H1 (cell line): ENCODE data around the gene STXBP4. TPM values are rescaled to one million over a fixed set of nuclear protein-coding genes. Genes with fewer than 3 reads are reported as not detected.

ENCODE experiments used
- CTCF ChIA-PET: fragments of 300-600 bp; sonication (Branson Sonifier 250); formaldehyde crosslinking; loops from one replicate; lab custom pipeline; 2021; ENCODE audit not compliant: partially characterized antibody; lab: Charles Lee
- POLR2A ChIA-PET: fragments of 300-600 bp; sonication (Branson Sonifier 250); formaldehyde crosslinking; loops from one replicate; lab custom pipeline; 2021; ENCODE audit warnings: inconsistent platforms; ENCODE audit not compliant: partially characterized antibody; lab: Charles Lee
- DNase-seq, 2 experiments: peaks; one replicate each; pipeline versions ENCODE4 v3.0.0 to v3.0.0-alpha.2; 2010 to 2022; ENCODE audit warnings: low spot score in 2 of 2, low read depth in 1 of 2, mixed read lengths in 1 of 2
- FAIRE-seq: peaks from 2 replicates; lab custom pipeline; 2011; peaks lifted over from hg19 to GRCh38; lab: Jason Lieb, UNC
- H2AFZ ChIP-seq: 2 replicates; pipeline ENCODE4 v1.8.1; 2012; ENCODE audit warnings: low read length, inconsistent platforms
- H2AK5ac ChIP-seq: 2 replicates; pipeline ENCODE4 v1.6.1; 2013; ENCODE audit warnings: low read depth, low read length
- H2BK120ac ChIP-seq: replicated peaks from 2 replicates; pipeline ENCODE3; 2013; ENCODE audit warnings: low read depth, low read length, inconsistent platforms
- H2BK12ac ChIP-seq: 2 replicates; pipeline ENCODE4 v1.6.1; 2013; ENCODE audit warnings: low read depth, low read length
- H2BK15ac ChIP-seq: 2 replicates; pipeline ENCODE4 v1.6.1; 2013; ENCODE audit warnings: low read length
- H2BK20ac ChIP-seq: 2 replicates; pipeline ENCODE4 v1.6.1; 2013; ENCODE audit warnings: low read length
- H2BK5ac ChIP-seq: 2 replicates; pipeline ENCODE4 v1.6.1; 2013; ENCODE audit warnings: low read depth, low read length
- H3K14ac ChIP-seq: 2 replicates; pipeline ENCODE4 v1.6.1; 2013; ENCODE audit warnings: inconsistent platforms; ENCODE audit not compliant: insufficient read length
- H3K18ac ChIP-seq: 2 replicates; pipeline ENCODE4 v1.6.1; 2013; ENCODE audit warnings: low read length; ENCODE audit errors: extremely low read depth
- H3K23ac ChIP-seq: 2 replicates; pipeline ENCODE4 v1.6.1; 2013; ENCODE audit warnings: inconsistent platforms; ENCODE audit not compliant: insufficient read length
- H3K23me2 ChIP-seq: 2 replicates; pipeline ENCODE4 v1.6.1; 2013; ENCODE audit warnings: low read depth, low read length
- H3K27ac ChIP-seq: 2 replicates; pipeline ENCODE4 v1.6.1; 2011; ENCODE audit warnings: low read depth, low read length, inconsistent platforms
- H3K27me3 ChIP-seq, 4 experiments: replicated peaks in 1 of 4; 1 replicate in 1 of 4; 2 replicates in 3 of 4; pipeline versions ENCODE4 v1.6.1 to v1.8.1; 2011 to 2013; ENCODE audit warnings: low read length in 3 of 4, mild to moderate bottlenecking in 3 of 4, inconsistent platforms in 2 of 4, mixed read lengths in 2 of 4, moderate library complexity in 1 of 4; ENCODE audit not compliant: control insufficient read depth in 3 of 4, insufficient read depth in 3 of 4; ENCODE audit errors: extremely low read depth in 1 of 4
- H3K36me3 ChIP-seq, 4 experiments: 2 replicates each; pipeline versions ENCODE4 v1.6.1 to v1.8.1; 2011 to 2013; ENCODE audit warnings: mild to moderate bottlenecking in 4 of 4, low read length in 3 of 4, moderate library complexity in 2 of 4, control low read depth in 1 of 4, inconsistent platforms in 1 of 4; ENCODE audit not compliant: insufficient read depth in 4 of 4, control insufficient read depth in 2 of 4
- H3K4ac ChIP-seq: replicated peaks from 2 replicates; pipeline ENCODE3; 2013; ENCODE audit warnings: low read length, low read depth, mixed read lengths, inconsistent platforms; ENCODE audit not compliant: insufficient read length
- H3K4me1 ChIP-seq, 4 experiments: replicated peaks in 1 of 4; 1 replicate in 1 of 4; 2 replicates in 3 of 4; pipeline versions ENCODE4 v1.6.1 to v1.8.1; 2011 to 2013; ENCODE audit warnings: low read length in 3 of 4, inconsistent platforms in 2 of 4, mixed read lengths in 1 of 4; ENCODE audit not compliant: insufficient read depth in 4 of 4, control insufficient read depth in 3 of 4
- H3K4me2 ChIP-seq, 2 experiments: 2 replicates each; pipeline versions ENCODE4 v1.6.1 to v1.8.1; 2011 to 2013; ENCODE audit warnings: low read depth in 2 of 2, low read length in 2 of 2, control low read depth in 1 of 2, inconsistent platforms in 1 of 2, mild to moderate bottlenecking in 1 of 2; ENCODE audit not compliant: insufficient read depth in 1 of 2
- H3K4me3 ChIP-seq, 4 experiments: fragments of 200-600, 300-600 bp in 1 of 4; sonication (generic), shearing (Covaris generic), sonication (Bioruptor Twin) in 1 of 4; 2 replicates each; pipeline versions ENCODE4 v1.5.1 to v1.8.1; 2011 to 2016; ENCODE audit warnings: low read length in 4 of 4, low read depth in 3 of 4, control low read depth in 2 of 4, inconsistent platforms in 2 of 4, mild to moderate bottlenecking in 2 of 4, mixed read lengths in 1 of 4, moderate library complexity in 1 of 4; ENCODE audit not compliant: insufficient read depth in 2 of 4; ENCODE audit errors: extremely low read depth in 1 of 4
- H3K56ac ChIP-seq: replicated peaks from 2 replicates; pipeline ENCODE3; 2013; ENCODE audit warnings: low read depth, mild to moderate bottlenecking, mixed read lengths, low read length, inconsistent platforms; ENCODE audit not compliant: insufficient read length
- H3K79me1 ChIP-seq: 2 replicates; pipeline ENCODE4 v1.6.1; 2013; ENCODE audit warnings: low read depth, low read length, control low read depth
- H3K79me2 ChIP-seq, 2 experiments: 2 replicates each; pipeline versions ENCODE4 v1.6.1 to v1.8.1; 2012 to 2013; ENCODE audit warnings: low read length in 2 of 2, mild to moderate bottlenecking in 2 of 2, inconsistent platforms in 1 of 2; ENCODE audit not compliant: insufficient read depth in 2 of 2, control insufficient read depth in 1 of 2
- H3K9ac ChIP-seq, 4 experiments: replicated peaks in 1 of 4; 1 replicate in 1 of 4; 2 replicates in 3 of 4; pipeline versions ENCODE4 v1.6.1 to v1.8.1; 2011 to 2013; ENCODE audit warnings: low read depth in 3 of 4, low read length in 3 of 4, control low read depth in 2 of 4, mild to moderate bottlenecking in 2 of 4, moderate library complexity in 2 of 4, inconsistent platforms in 1 of 4; ENCODE audit errors: extremely low read depth in 1 of 4
- H3K9me3 ChIP-seq, 2 experiments: 2 replicates each; pipeline versions ENCODE4 v1.6.1 to v1.8.1; 2012 to 2013; ENCODE audit warnings: mild to moderate bottlenecking in 2 of 2, moderate library complexity in 2 of 2, control low read depth in 1 of 2, inconsistent platforms in 1 of 2, low read depth in 1 of 2, low read length in 1 of 2, mixed read lengths in 1 of 2; ENCODE audit not compliant: insufficient read depth in 2 of 2
- H4K20me1 ChIP-seq, 2 experiments: replicated peaks in 1 of 2; 2 replicates each; pipeline versions ENCODE3 to v1.8.1; 2011 to 2013; ENCODE audit warnings: inconsistent platforms in 2 of 2, low read length in 2 of 2, mild to moderate bottlenecking in 1 of 2; ENCODE audit not compliant: insufficient read depth in 2 of 2, control insufficient read depth in 1 of 2
- H4K5ac ChIP-seq: 2 replicates; pipeline ENCODE4 v1.6.1; 2013; ENCODE audit warnings: low read length, low read depth, mixed read lengths, inconsistent platforms; ENCODE audit not compliant: insufficient read length
- H4K8ac ChIP-seq: 2 replicates; pipeline ENCODE4 v1.8.0; 2013; ENCODE audit warnings: mild to moderate bottlenecking, moderate library complexity, low read length, inconsistent platforms; ENCODE audit not compliant: insufficient read depth; ENCODE audit errors: extremely low read depth
- H4K91ac ChIP-seq: replicated peaks from 2 replicates; pipeline ENCODE3; 2013; ENCODE audit warnings: low read length, mixed read lengths, inconsistent platforms; ENCODE audit not compliant: insufficient read length
- BRCA1 ChIP-seq: IDR thresholded peaks from 2 replicates; pipeline ENCODE4 v1.6.1; 2012; ENCODE audit warnings: low read depth, low read length, improper control_type of control experiment
- polyA plus RNA-seq, 7 experiments: library from polyadenylated mRNA; depleted of rRNA in 3 of 7; stranded (reverse) in 5 of 7; unstranded in 2 of 7; fragments of >200 nt in 5 of 7; fragments of 200-250 nt in 2 of 7; gene quantifications; 1 replicate in 5 of 7; 2 replicates in 1 of 7; 4 replicates in 1 of 7; pipeline versions ENCODE4 v1.2.1 to v1.2.3, GENCODE V29; 2011 to 2013; ENCODE audit warnings: missing spikeins in 2 of 7, mixed read lengths in 2 of 7
- total RNA-seq: library from RNA; stranded (reverse); fragmentation: NEBNext Ultra II Directional; extraction: Animal tissue kit (Norgen Biotek cat#: 25700); gene quantifications from 2 replicates; pipeline ENCODE4 v1.2.1, GENCODE V29; 2021

STXBP4 gene
- total and polyA plus RNA-seq, 2 of the 8 experiments (the other 6 are each of a cell fraction or from before 2014, with no cell fraction given) = 3.2 to 18.5 TPM

DNA sequence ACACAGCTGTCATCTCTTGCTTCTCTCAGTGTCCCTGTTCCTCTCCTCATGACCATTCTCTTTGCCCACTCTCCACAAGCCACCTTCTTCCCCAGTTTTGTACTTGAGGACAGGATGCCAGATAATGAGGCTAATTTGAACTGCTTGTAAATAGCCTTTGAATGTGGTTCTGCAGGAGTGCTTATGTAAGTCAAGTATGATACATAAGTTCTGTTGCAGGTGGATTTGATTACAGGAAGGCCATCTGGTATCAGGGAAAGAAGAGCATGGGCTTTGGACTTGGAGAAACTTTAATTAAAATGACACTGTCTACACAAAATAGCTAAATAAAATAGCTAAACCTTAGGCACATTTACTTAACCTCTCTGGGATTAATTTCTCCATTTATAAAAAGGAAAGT, 176.0 kb downstream of the STXBP4 start:
- Histone ChIP-seq H4K5ac (no peak overlapping the region), H2AK5ac (no peak overlapping the region), H3K23me2 (no peaks in the 10 kb centered on the region), H3K79me1 (no peaks in the 10 kb centered on the region), H3K9me3 (no peaks in the 10 kb centered on the region), H3K27ac (no peak overlapping the region), H4K20me1 (no peaks in the 10 kb centered on the region), H4K8ac (no peak overlapping the region), H3K4me3 (no peak overlapping the region), H3K18ac (no peak overlapping the region), H2BK120ac (no peak overlapping the region), H3K14ac (no peak overlapping the region), H2AFZ (no peak overlapping the region), H2BK5ac (no peak overlapping the region), H3K9ac (no peak overlapping the region), H3K79me2 (no peaks in the 10 kb centered on the region), H2BK20ac (no peak overlapping the region), H3K56ac (no peak overlapping the region), H3K27me3 (no peaks in the 10 kb centered on the region), H3K4ac (no peak overlapping the region), H3K4me2 (no peak overlapping the region), H4K91ac (no peak overlapping the region), H2BK12ac (no peak overlapping the region), H2BK15ac (no peak overlapping the region), H3K36me3 (no peaks in the 10 kb centered on the region), H3K23ac (no peak overlapping the region), H3K4me1 (peaks cover 0 to 7% (median 0%) of the 10 kb centered on the region in 4 experiments; a peak in 1 of 7 replicates)
- FAIRE-seq = no peak
- no peak for TF ChIP-seq BRCA1
- ChIA-PET POLR2A (no interaction called here), CTCF (interaction anchor here (1.1 kb wide), 2 partner anchors 9 to 32 kb away, joined by 3 read pairs; no protein-coding TSS in a partner anchor)
- DNase-seq = no peak
